GM18907 (cell line): Measurements from ENCODE around the gene BTAF1.
"Not testable (repeated sequence)": the region's sequence is repeated elsewhere in the genome, so short reads cannot be mapped to it uniquely, and the experiment has no call there.

Source experiments
- ATAC-seq: cut with Tn5 transposase; IDR thresholded peaks from one replicate; pipeline ENCODE4 v1.9.1; 2021; ENCODE audit warnings: mild to moderate bottlenecking, moderate library complexity; ENCODE audit not compliant: unreplicated experiment

Gene BTAF1

DNA sequence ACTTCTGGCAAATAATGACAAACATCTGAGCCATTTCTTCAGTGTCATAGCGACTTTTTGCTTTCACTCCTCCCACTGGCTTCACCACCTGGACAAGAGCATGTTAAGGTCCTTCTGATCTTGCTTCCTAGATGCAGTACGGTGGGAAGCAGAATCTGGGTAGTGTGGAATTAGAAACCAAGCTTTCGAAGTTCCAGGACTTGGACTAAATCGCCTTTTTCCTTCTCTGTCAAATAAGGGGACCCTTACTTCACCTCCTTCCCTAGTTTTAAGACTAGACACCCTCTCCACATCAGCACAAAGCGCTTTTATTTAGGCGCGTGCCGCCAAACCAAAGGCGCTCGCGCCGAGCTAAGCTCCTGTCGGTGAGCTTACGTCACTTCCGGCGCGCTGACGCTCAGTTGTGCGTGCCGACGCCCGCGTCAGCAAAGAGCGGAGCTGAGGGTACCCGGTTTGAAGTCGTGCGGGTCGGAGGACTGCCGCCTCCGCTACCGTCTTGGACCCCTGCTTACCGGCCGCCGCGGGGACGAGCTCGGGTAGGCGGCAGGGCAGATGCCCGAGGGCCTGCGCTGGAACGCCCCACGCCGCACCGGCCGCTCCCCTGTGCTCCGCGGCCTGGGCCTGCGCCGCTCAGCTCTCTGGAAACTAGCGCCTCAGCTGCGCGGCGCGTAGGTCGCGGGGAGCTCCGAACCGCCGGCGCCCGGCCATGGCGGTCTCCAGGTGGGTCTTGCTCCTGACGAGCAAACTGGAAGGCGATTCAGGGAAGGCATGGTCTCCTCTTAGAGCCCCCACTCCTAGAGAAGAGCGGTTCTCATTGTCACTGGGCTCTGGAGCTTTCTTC lies at the start of gene BTAF1:
BTAF1 (plus strand) TSS at position 400 of the 841 bp plus-strand sequence; CDS start at position 707, 307 bp downstream.
- peak; percentile 97 for ATAC-seq

DNA sequence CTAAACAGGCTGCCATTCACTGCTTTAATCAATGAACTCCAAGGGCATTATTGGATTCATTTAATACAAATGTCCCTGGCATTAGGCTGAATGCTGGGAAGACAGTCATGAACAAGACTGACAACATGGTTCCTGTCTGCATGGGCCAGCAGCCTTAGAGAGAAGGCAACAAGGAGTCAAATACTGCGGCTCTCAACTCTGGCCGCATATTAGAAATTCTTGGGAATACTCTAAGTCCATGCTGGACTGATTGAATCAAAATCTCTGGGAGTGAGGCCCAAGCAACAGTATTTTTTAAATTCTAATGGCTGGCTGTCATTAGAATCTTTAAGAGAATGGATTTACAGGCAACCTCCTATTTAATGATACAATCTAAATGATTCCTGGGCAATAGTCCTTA lies 48.4 kb upstream of the BTAF1 start:
- no peak for ATAC-seq

- ATAC-seq = no peak
These were observed 47.8 kb upstream of the BTAF1 start for GRCh38 chr10:91875779-91876178.

DNA sequence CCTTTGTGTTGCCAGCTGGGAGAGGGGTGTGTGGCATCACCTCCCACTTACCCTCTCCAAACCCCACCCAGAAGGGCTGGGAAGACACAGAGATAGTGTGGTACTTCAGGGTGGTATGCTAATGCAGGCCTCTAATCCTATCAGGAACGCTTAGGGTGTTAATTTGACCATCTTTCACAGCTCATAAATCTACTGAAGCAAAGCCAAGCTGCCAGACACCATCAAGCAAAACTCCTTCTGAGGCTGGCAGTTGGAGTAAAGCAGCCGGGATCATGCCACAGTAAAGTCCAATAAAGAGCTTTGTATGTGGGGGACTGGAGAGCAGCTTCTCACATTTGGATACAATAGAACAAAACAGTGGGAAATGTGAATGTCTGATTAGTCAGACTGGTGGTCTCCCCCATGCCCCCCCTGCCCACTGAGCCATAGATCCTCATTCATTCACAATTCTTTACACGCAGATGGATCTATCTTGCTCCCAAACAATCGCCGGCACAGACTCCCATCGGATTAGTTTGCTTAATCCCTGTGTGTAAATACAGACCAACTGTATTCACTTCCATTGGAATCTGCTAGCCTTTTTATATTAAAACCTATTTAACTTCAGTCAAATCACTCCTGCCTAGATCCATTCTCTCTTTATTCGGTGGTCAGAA lies 43.9 kb upstream of the BTAF1 start:
- ATAC-seq = no peak

DNA sequence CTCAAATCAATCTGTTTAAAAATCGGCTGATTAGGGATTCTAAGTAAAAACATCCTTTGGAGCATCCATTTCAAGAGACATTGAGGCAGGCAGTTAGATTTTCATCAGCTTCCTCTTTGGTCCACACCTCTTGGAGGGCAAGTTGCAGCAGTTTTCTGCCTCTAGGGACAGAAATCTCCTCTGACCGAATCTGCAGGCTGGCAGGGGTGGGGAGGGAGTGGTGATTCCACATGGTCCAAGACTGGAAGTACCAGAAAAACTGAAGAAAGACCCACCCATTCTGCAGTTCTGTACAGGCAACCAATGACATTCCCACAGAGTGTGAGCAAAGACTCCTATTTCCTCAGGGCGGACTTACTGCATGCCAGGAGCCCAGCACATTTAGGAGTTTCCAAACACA lies 43.3 kb upstream of the BTAF1 start:
- ATAC-seq = no peak

DNA sequence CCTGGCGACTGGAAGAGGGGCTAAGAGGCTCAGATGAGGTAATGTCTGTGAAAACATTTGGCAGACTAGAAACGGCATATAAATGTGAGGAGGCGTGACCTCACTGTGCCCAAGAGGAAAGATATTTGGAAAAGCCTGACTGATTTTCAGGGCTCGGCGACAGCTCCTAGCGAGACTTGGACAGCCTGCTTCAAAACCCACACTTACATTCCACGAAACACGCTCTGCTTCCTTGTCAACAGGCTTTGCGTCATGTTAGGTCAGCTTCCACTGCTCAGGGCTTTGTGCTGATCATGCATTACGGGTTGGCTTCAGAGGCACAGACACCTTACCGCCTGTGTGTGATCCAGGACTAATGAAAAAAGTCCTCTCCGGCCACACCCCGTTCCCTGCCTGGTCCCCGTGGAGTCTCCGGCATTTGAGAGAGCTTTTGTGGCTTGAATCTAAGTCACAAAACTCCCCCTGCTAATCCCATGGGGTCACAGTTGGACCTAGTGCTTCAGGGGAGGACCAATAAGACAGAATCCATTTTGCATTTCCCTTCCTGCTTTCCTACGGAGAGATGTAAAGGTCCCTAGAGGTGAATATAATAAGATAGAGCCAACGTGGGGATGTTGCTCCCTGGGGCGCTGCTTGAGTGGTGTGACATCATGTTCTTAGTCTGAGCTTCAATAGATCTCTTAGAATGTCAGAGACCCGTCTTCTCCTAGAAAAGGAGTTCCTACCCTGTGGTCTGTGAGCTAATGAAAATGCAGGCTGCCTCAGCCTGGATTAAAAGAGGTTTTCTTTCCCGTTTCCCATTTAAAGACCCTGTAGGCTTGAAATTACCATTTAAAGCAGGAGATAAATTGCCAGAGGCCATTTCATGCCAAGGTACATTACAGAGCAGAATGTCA lies 39.8 kb upstream of the BTAF1 start:
- ATAC-seq = no peak

DNA sequence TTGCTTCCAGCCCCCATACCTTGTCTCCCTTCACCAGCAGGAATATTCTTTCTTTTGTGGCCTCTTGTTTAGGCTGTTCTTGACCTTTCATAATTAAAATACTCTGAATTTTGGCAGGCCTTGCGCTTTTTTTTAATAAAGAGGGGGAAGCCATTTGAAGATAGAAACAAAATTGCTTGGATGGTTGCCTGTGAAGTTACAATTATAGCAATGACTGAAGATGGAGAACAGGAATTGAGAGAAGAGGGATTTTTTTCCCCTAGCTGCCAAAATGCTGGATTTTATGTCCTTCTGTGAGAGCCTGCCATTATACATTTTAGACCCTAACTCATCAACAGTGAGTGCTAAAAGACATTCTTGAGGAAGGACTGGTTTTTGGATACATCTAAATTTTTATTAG lies 39.0 kb upstream of the BTAF1 start:
- no peak for ATAC-seq

DNA sequence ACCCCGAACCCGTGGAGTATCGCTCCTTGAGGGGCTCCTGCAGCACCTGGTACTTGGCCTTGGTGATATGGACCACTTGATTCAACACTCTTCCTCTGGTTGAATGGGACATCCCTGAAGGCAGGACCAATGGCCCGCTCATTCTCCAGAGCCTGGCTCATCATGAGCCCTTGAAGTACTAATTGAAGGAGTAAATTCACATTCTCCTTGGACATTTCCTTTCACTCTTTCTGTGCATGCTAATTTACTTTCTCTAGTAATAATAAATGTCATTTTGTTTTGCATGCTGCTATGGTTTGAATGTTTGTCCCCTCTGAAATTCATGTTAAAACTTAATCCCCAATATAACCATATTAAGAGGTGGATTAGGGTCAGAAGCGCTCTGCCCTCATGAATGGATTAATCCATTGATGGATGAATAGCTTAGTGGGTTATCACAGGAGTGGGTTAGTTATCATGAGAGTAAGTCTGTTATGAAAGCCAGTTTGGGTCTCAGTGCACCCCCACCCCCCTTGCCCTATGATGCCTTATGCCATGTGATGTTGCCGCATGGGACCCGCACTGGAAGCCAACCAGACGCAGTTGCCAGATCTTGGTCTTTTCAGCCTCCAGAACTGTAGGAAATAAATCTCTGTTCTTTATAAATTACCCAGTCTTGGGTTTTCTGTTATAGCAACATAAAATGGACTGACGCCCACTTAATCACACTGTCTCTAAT lies 38.0 kb upstream of the BTAF1 start:
- no peak for ATAC-seq

DNA sequence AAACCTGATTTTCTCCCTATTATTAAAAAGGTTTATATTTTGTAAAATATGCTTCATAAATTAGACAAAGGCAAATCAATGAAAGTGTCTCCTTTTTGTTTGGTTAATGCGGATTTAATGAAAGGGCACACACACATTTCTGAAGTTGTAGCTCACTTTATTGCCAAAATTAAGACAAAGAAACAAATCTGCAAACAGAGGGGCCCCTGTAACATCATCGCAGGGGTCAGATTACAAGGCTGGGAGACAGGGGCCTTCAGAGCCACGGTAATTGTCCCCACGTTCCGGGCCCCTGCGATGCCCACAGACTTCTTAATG lies 36.7 kb upstream of the BTAF1 start:
- no peak for ATAC-seq

DNA sequence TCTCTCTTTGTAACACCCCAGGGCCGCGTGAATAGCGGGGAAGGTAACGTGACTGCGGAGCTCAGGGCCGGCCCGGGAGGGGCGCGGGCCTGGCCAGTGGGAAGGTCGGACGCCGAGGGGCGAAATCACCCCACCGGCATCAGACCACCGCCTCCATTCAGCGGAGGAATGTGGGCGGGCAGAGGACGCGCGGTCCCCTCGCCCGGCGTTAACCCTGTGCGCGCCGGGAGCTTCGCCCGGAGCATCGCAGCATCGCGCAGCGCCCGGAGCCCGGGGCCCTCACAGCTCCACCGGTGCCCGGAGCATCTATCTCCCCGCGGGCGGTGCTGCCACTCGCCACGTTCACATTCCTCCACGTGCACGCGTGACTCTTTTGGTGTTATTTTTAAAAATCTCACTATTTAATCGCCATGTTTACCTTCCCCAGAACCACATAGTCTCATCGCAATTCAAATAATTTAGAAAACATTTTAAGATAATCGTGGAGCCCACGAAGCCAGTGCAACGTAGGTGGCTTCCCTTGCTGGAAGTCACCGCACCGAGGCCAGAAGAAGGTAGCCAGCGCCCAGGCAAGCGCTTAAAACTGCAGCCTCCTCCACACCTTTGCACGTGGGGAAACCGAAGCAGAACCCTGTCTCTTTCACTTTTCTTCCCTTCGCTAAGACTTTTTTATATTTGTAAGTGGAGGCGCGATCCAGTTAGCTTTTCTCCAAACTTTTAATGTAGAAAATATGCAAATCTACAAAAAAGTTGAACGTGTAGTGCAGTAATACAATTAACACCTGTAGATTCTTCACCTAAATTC lies 36.1 kb upstream of the BTAF1 start:
- ATAC-seq = no peak

GRCh38 chr10:91891125-91892001 lies 32.2 kb upstream of the BTAF1 start:
- no peak for ATAC-seq

- no peak for ATAC-seq
These were observed 30.5 kb upstream of the BTAF1 start for GRCh38 chr10:91893051-91893450.

- ATAC-seq = not testable (repeated sequence)
These were observed 29.3 kb upstream of the BTAF1 start for GRCh38 chr10:91894261-91894685.

GRCh38 chr10:91896212-91896756 lies 27.3 kb upstream of the BTAF1 start:
- no peak for ATAC-seq

DNA sequence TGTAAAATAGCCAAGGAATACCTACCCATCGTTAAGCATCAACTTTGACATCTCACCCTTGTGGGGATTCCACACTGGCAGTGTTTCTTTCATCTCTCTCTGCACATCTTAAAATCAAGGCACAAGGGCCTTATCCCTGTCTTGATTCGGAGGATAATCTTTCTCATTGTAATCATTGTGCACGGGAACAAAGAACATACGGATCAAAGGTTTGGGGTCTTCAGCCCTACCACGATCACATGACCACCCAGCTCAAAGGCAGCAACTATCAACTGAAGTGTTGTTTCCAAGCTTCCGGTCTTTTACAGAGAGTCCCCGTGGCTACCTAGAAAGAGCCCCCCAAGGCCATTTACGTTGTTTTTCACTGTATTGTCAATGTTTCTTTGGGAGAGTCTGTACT lies 26.1 kb upstream of the BTAF1 start:
- no peak for ATAC-seq

DNA sequence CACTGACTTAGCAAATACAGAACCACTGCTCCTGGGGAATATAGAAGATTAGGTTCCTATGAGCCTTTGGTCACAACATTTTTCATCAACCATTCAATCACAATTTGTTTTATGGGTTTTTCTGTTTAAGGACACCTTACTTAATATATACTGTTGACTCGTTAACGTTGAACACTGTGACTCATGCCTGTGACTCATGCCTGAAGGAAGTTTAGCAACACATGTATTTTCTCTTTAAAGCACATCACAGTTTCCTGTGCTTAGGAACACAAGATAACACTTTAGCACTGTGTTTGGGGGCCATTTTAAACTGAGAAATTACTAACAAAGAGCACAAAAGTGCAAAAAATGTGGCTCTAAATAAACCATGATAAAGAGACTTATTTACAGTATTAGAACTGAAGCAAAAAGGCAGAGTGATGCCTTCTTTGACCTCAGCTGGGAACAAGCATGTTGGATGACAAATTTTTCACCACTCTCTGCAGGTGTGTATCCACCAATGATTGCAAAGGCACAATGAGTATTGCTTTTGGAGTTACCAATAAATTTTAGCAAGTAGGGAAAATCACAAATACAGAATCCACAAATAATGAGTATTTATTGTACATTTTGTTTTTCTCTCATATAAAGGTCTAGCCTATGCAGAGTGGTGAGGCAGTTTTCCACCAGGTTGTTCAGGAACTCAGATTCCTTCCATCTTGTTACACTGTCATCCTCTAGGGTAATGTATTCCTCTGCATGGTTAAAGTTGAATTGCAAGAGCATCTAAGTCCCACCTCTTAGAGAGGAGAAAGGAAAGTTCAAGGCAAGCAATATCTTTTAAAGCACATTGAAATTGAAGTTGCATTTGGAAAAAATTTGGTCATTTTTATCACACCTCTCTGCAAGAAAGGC lies 21.5 kb upstream of the BTAF1 start:
- no peak for ATAC-seq

GRCh38 chr10:91907033-91907594 lies 16.5 kb upstream of the BTAF1 start:
- no peak for ATAC-seq
